Fibroblast of lung (primary cell): ENCODE results near the gene RSPH1.

ENCODE experiments used
- CTCF ChIP-seq, 2 donors: IDR thresholded peaks in 1 of 2; conservative IDR thresholded peaks in 1 of 2; 1 replicate in 1 of 2; 2 replicates in 1 of 2; pipeline ENCODE4 v1.5.1; 2011 to 2012; ENCODE audit warnings: low read length in 2 of 2, control low read depth in 1 of 2, inconsistent platforms in 1 of 2, low read depth in 1 of 2, mild to moderate bottlenecking in 1 of 2
- EZH2 ChIP-seq: IDR thresholded peaks from 2 replicates; pipeline ENCODE4 v1.5.1; 2012; ENCODE audit warnings: low read length, control low read depth, mild to moderate bottlenecking; ENCODE audit errors: missing control alignments

GRCh38 chr21:42448686-42449085 is 47.3 kb downstream of the RSPH1 start:
- TF ChIP-seq CTCF (conservative IDR thresholded peaks at IDR 0.05 in 1 of 2, IDR thresholded peaks at IDR 0.05 in 1 of 2; ENCODE audit: low read depth in 1 of 2, low read length in 2 of 2) (no peak), EZH2 (no peak)
